Motor neuron (in vitro differentiated cells): ENCODE data around the gene USP13. TPM values are rescaled to one million over a fixed set of nuclear protein-coding genes. Genes with fewer than 3 reads are reported as not detected.

Source experiments
- total RNA-seq, 8 experiments: library from RNA; unstranded; fragments of 300-600 nt; gene quantifications; 2 replicates each; pipeline versions ENCODE4 v1.2.3 to v1.2.4, GENCODE V29; 2022

USP13 gene
- total RNA-seq, 8 experiments from 2014 or later, result 3.7 to 19.6 (median 7.1) TPM

Other genes starting within 250 kb of the USP13 start
- 10 to 100 TPM in 5 of 8 experiments, 1 to 10 TPM in 3; 5.4 to 55.4 (median 12.8) TPM for gene GNB4, start 201.6 kb upstream of the USP13 start, total RNA-seq
- 100 to 1,000 TPM in 1 of 8 experiments, 10 to 100 TPM in 7; 30.2 to 104 (median 51.0) TPM for gene ACTL6A, start 90.1 kb upstream of the USP13 start, total RNA-seq
- 10 to 100 TPM; 38.6 to 80.1 (median 61.1) TPM for gene MRPL47, start 48.4 kb upstream of the USP13 start, total RNA-seq
- 100 to 1,000 TPM; 109 to 174 (median 139) TPM for gene NDUFB5, start 48.2 kb upstream of the USP13 start, total RNA-seq